ENCODE measurements around the gene PDCD10.

PDCD10 gene

DNA sequence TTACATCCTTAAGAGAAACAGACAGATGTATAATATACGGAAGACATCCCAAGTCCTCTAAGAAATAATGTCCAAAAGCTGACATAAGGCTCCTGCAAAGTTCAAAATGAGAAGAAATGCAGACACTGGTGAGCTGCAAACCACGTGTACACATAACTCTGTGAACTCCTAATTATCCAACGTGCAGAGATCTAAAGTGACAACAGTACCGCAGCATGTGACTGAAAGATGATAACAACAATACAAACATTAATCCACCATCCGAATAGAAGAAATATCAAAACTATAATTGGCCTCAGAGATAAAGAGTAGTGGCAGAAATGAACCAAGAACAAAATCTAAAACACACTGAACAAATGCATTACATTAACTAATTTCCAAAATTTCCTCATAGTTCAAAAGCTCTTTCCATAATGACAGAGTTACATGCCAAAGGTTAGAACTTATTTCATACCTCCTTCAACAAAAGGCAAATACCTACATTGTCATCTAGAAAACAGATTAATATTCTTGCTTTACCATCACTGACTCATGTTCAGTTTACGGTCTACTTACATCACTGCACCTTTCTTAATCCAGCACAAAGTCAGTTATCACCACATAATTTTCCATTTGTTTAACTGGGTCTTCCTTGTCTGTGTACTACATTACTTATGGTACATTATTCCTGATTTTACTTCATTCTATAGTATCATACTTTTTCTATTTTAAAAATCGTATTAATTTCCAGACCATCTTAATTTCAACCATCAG lies 2.2 kb downstream of the PDCD10 start (continued):
- no peak for TF ChIP-seq BACH2 (CRISPR knock-in tag; IDR thresholded peaks at IDR 0.05; ENCODE audit: borderline replicate concordance)
- TF ChIP-seq ZFP30 (CRISPR knock-in tag; IDR thresholded peaks at IDR 0.05): no peak
- no peak for TF ChIP-seq ZC3H10 (CRISPR knock-in tag; IDR thresholded peaks at IDR 0.05)

GRCh38 chr3:167731393-167731792 lies 3.3 kb downstream of the PDCD10 start:
- ATAC-seq: no peak

GRCh38 chr3:167729591-167729990 lies 5.1 kb downstream of the PDCD10 start:
- TF ChIP-seq GLIS3 (CRISPR knock-in tag; IDR thresholded peaks at IDR 0.05): no peak
- no peak for TF ChIP-seq ZFP3 (CRISPR knock-in tag; IDR thresholded peaks at IDR 0.05)
- no peak for ATAC-seq

More at GRCh38 chr3:167731393-167731792, 3.3 kb downstream of the PDCD10 start:
- TF ChIP-seq, protein P1, sequence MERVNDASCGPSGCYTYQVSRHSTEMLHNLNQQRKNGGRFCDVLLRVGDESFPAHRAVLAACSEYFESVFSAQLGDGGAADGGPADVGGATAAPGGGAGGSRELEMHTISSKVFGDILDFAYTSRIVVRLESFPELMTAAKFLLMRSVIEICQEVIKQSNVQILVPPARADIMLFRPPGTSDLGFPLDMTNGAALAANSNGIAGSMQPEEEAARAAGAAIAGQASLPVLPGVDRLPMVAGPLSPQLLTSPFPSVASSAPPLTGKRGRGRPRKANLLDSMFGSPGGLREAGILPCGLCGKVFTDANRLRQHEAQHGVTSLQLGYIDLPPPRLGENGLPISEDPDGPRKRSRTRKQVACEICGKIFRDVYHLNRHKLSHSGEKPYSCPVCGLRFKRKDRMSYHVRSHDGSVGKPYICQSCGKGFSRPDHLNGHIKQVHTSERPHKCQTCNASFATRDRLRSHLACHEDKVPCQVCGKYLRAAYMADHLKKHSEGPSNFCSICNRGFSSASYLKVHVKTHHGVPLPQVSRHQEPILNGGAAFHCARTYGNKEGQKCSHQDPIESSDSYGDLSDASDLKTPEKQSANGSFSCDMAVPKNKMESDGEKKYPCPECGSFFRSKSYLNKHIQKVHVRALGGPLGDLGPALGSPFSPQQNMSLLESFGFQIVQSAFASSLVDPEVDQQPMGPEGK (CRISPR knock-in tag; IDR thresholded peaks at IDR 0.05; ENCODE audit: borderline replicate concordance): no peak
- TF ChIP-seq OSR1 (CRISPR knock-in tag; IDR thresholded peaks at IDR 0.05) (no peak), TCF4 (CRISPR knock-in tag; IDR thresholded peaks at IDR 0.05; ENCODE audit: borderline replicate concordance) (no peak), ZNF8 (CRISPR knock-in tag; IDR thresholded peaks at IDR 0.05) (no peak), ZFP30 (CRISPR knock-in tag; IDR thresholded peaks at IDR 0.05) (no peak), BACH2 (CRISPR knock-in tag; IDR thresholded peaks at IDR 0.05; ENCODE audit: borderline replicate concordance) (no peak), ESRRG (CRISPR knock-in tag; IDR thresholded peaks at IDR 0.05) (no peak), RARB (CRISPR knock-in tag; IDR thresholded peaks at IDR 0.05) (no peak), ZC3H10 (CRISPR knock-in tag; IDR thresholded peaks at IDR 0.05) (no peak), TOX (CRISPR knock-in tag; IDR thresholded peaks at IDR 0.05; ENCODE audit: borderline replicate concordance) (no peak), ZNF565 (CRISPR knock-in tag; conservative IDR thresholded peaks at IDR 0.05; ENCODE audit: low read depth) (no peak), CSDC2 (CRISPR knock-in tag; IDR thresholded peaks at IDR 0.05) (no peak), ZNF70 (CRISPR knock-in tag; IDR thresholded peaks at IDR 0.05) (no peak), SNAI2 (CRISPR knock-in tag; IDR thresholded peaks at IDR 0.05) (no peak), PPARA (CRISPR knock-in tag; IDR thresholded peaks at IDR 0.05; ENCODE audit: borderline replicate concordance) (no peak), ARNTL (CRISPR knock-in tag; IDR thresholded peaks at IDR 0.05; ENCODE audit: borderline replicate concordance, low read depth) (no peak), POU6F1 (CRISPR knock-in tag; IDR thresholded peaks at IDR 0.05; ENCODE audit: borderline replicate concordance, low read depth) (no peak)
- TF ChIP-seq, protein P2, sequence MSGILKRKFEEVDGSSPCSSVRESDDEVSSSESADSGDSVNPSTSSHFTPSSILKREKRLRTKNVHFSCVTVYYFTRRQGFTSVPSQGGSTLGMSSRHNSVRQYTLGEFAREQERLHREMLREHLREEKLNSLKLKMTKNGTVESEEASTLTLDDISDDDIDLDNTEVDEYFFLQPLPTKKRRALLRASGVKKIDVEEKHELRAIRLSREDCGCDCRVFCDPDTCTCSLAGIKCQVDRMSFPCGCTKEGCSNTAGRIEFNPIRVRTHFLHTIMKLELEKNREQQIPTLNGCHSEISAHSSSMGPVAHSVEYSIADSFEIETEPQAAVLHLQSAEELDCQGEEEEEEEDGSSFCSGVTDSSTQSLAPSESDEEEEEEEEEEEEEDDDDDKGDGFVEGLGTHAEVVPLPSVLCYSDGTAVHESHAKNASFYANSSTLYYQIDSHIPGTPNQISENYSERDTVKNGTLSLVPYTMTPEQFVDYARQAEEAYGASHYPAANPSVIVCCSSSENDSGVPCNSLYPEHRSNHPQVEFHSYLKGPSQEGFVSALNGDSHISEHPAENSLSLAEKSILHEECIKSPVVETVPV (CRISPR knock-in tag; IDR thresholded peaks at IDR 0.05): no peak
- TF ChIP-seq, protein P3, sequence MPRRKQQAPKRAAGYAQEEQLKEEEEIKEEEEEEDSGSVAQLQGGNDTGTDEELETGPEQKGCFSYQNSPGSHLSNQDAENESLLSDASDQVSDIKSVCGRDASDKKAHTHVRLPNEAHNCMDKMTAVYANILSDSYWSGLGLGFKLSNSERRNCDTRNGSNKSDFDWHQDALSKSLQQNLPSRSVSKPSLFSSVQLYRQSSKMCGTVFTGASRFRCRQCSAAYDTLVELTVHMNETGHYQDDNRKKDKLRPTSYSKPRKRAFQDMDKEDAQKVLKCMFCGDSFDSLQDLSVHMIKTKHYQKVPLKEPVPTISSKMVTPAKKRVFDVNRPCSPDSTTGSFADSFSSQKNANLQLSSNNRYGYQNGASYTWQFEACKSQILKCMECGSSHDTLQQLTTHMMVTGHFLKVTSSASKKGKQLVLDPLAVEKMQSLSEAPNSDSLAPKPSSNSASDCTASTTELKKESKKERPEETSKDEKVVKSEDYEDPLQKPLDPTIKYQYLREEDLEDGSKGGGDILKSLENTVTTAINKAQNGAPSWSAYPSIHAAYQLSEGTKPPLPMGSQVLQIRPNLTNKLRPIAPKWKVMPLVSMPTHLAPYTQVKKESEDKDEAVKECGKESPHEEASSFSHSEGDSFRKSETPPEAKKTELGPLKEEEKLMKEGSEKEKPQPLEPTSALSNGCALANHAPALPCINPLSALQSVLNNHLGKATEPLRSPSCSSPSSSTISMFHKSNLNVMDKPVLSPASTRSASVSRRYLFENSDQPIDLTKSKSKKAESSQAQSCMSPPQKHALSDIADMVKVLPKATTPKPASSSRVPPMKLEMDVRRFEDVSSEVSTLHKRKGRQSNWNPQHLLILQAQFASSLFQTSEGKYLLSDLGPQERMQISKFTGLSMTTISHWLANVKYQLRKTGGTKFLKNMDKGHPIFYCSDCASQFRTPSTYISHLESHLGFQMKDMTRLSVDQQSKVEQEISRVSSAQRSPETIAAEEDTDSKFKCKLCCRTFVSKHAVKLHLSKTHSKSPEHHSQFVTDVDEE (CRISPR knock-in tag; IDR thresholded peaks at IDR 0.05): no peak

Data from SK-N-SH treated with all-trans-retinoic acid at 6 μM for 48 hours (cell line).